Measurements from ENCODE around the gene TJP3.

DNA sequence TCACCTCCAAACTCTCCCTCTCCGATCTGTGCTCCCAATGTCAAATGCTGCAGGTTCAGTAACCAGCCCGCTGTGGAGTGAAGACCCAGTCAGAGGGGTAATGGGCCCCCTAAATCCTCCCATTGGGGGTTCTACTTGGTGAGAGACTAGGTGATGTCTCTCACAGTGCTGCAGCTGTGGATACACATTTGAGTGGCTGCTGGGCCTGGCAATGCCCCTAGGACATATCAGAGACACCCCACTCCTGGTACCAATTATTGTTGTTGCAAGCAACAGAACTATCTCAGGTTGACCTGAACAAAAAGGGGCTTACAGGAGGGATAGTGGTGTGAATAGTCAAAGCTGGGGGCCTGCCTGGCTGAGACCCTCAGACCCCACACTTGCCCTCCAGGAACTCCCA, 73.4 kb downstream of the TJP3 start:
- TF ChIP-seq POLR2AphosphoS5 (IDR thresholded peaks at IDR 0.05; ENCODE audit: low read depth, low read length) = no peak
- no peak for TF ChIP-seq POLR2A (IDR thresholded peaks at IDR 0.05; ENCODE audit: low read depth, low read length)
- TF ChIP-seq TAF1 (IDR thresholded peaks at IDR 0.05; ENCODE audit: borderline replicate concordance, low read depth, low read length) = no peak

Data from GM12892 (cell line).